Keratinocyte (primary cell): ENCODE results near the gene SEC11C. TPM values are rescaled to one million over a fixed set of nuclear protein-coding genes. Genes with fewer than 3 reads are reported as not detected.

Experiments used
- DNase-seq: peaks from one replicate; pipeline ENCODE4 v3.0.0-alpha.2; 2011; ENCODE audit warnings: low read depth, missing footprints, low spot score
- FAIRE-seq: peaks from 2 replicates; lab custom pipeline; 2011; peaks lifted over from hg19 to GRCh38; lab: Jason Lieb, UNC
- H2AFZ ChIP-seq: 2 replicates; pipeline ENCODE4 v1.6.0; 2012; ENCODE audit warnings: low read length, control low read depth, inconsistent platforms; ENCODE audit not compliant: control insufficient read depth
- H3K27ac ChIP-seq: 2 replicates; pipeline ENCODE4 v1.5.1; 2011; ENCODE audit warnings: low read length; ENCODE audit not compliant: control insufficient read depth, insufficient read depth
- H3K27me3 ChIP-seq: 3 replicates; pipeline ENCODE4 v1.6.0; 2011; ENCODE audit warnings: low read length; ENCODE audit not compliant: control insufficient read depth, insufficient read depth; ENCODE audit errors: extremely low read depth
- H3K36me3 ChIP-seq, 2 experiments: 2 replicates in 1 of 2; 3 replicates in 1 of 2; pipeline ENCODE4 v1.5.1; 2011; ENCODE audit warnings: low read length in 2 of 2, mild to moderate bottlenecking in 1 of 2; ENCODE audit not compliant: control insufficient read depth in 2 of 2, insufficient read depth in 2 of 2; ENCODE audit errors: extremely low read depth in 1 of 2
- H3K4me1 ChIP-seq: 3 replicates; pipeline ENCODE4 v1.5.1; 2011; ENCODE audit warnings: low read length; ENCODE audit not compliant: control insufficient read depth, insufficient read depth; ENCODE audit errors: extremely low read depth
- H3K4me2 ChIP-seq: 3 replicates; pipeline ENCODE4 v1.6.0; 2011; ENCODE audit warnings: low read depth, low read length; ENCODE audit not compliant: control insufficient read depth, insufficient read depth; ENCODE audit errors: extremely low read depth
- H3K4me3 ChIP-seq, 3 experiments: fragments of 200-600 bp in 1 of 3; sonication (generic) in 1 of 3; 2 replicates in 2 of 3; 3 replicates in 1 of 3; pipeline ENCODE4 v1.5.1; 2011 to 2016; ENCODE audit warnings: low read length in 3 of 3, mild to moderate bottlenecking in 3 of 3, control low read depth in 2 of 3, inconsistent platforms in 1 of 3, low read depth in 1 of 3, mixed read lengths in 1 of 3, mixed run types in 1 of 3, moderate library complexity in 1 of 3; ENCODE audit not compliant: control insufficient read depth in 2 of 3, insufficient read depth in 2 of 3; ENCODE audit errors: extremely low read depth in 1 of 3
- H3K79me2 ChIP-seq: 2 replicates; pipeline ENCODE4 v1.6.0; 2012; ENCODE audit warnings: low read length; ENCODE audit not compliant: control insufficient read depth, insufficient read depth
- H3K9ac ChIP-seq: 3 replicates; pipeline ENCODE4 v1.6.0; 2011; ENCODE audit warnings: low read length; ENCODE audit not compliant: control insufficient read depth, insufficient read depth; ENCODE audit errors: extremely low read depth
- H3K9me1 ChIP-seq: 3 replicates; pipeline ENCODE4 v1.6.0; 2011; ENCODE audit warnings: low read length; ENCODE audit not compliant: control insufficient read depth, insufficient read depth; ENCODE audit errors: extremely low read depth
- H3K9me3 ChIP-seq: 2 replicates; pipeline ENCODE4 v1.5.1; 2012; ENCODE audit warnings: low read depth, low read length; ENCODE audit not compliant: control insufficient read depth
- H4K20me1 ChIP-seq: 3 replicates; pipeline ENCODE4 v1.6.0; 2011; ENCODE audit warnings: low read length; ENCODE audit not compliant: control insufficient read depth, insufficient read depth; ENCODE audit errors: extremely low read depth
- CTCF ChIP-seq, 3 experiments: IDR thresholded peaks in 1 of 3; conservative IDR thresholded peaks in 1 of 3; optimal IDR thresholded peaks in 1 of 3; 2 replicates in 2 of 3; 3 replicates in 1 of 3; pipeline versions ENCODE3 to v1.5.1; 2011; ENCODE audit warnings: low read length in 3 of 3, mild to moderate bottlenecking in 3 of 3, moderate library complexity in 2 of 3, control low read depth in 1 of 3, inconsistent platforms in 1 of 3; ENCODE audit not compliant: insufficient read depth in 2 of 3; ENCODE audit errors: extremely low read depth in 1 of 3
- EZH2 ChIP-seq: IDR thresholded peaks from one replicate; pipeline ENCODE4 v1.6.1; 2012; ENCODE audit warnings: inconsistent platforms, mild to moderate bottlenecking, low read length, moderate library complexity
- dilution Hi-C: fragments of 300-500 bp; cut with MboI; formaldehyde crosslinking; loops from one replicate; pipeline ENCODE4 v1.7.0; 2020; ENCODE audit warnings: low sequenced_read_pairs; ENCODE audit not compliant: extremely low pct_ligation_motif_present
- polyA plus RNA-seq, 5 experiments: library from polyadenylated mRNA; depleted of rRNA in 3 of 5; stranded (reverse) in 3 of 5; stranded (forward) in 1 of 5; unstranded in 1 of 5; fragments of >200 nt; gene quantifications; 1 replicate in 1 of 5; 2 replicates in 3 of 5; 3 replicates in 1 of 5; pipeline versions ENCODE4 v1.2.1 to v1.2.3, GENCODE V29; 2011 to 2012; ENCODE audit warnings: missing spikeins in 2 of 5, low read depth in 1 of 5, low replicate concordance in 1 of 5

The SEC11C gene
- polyA plus RNA-seq, 1 donor (not counting 4 experiments of a cell fraction or from before 2014, with no cell fraction given) = 56.5 TPM

GRCh38 chr18:59155153-59155552 is 15.5 kb downstream of the SEC11C start:
- dilution Hi-C loops = no loop called here
- peak; percentile 78 for FAIRE-seq

GRCh38 chr18:59156316-59156715 is 16.6 kb downstream of the SEC11C start:
- DNase-seq (no peak), FAIRE-seq (no peak)
- no peak overlapping the region for H3K4me3 ChIP-seq
- H3K36me3 ChIP-seq = peaks cover 1 to 2% of the 10 kb centered on the region in 2 experiments
- H3K9me3 ChIP-seq = no peaks in the 10 kb centered on the region
- no peaks in the 10 kb centered on the region for H3K9me1 ChIP-seq
- H2AFZ ChIP-seq = no peak overlapping the region
- dilution Hi-C loops = no loop called here
- H3K79me2 ChIP-seq = no peaks in the 10 kb centered on the region
- H3K9ac ChIP-seq = no peak overlapping the region
- no peaks in the 10 kb centered on the region for H4K20me1 ChIP-seq
- no peak overlapping the region for H3K4me2 ChIP-seq
- TF ChIP-seq EZH2 = no peak
- TF ChIP-seq CTCF (optimal IDR thresholded peaks at IDR 0.05 in 1 of 3, IDR thresholded peaks at IDR 0.05 in 1 of 3, conservative IDR thresholded peaks at IDR 0.05 in 1 of 3; ENCODE audit: extremely low read depth in 1 of 3, insufficient read depth in 2 of 3, low read length in 3 of 3) = no peak
- no peaks in the 10 kb centered on the region for H3K27me3 ChIP-seq
- H3K4me1 ChIP-seq = no peaks in the 10 kb centered on the region
- H3K27ac ChIP-seq = no peak overlapping the region

More at GRCh38 chr18:59155153-59155552, 15.5 kb downstream of the SEC11C start:
- no peak overlapping the region for H3K4me2 ChIP-seq
- H2AFZ ChIP-seq = no peak overlapping the region
- no peaks in the 10 kb centered on the region for H3K79me2 ChIP-seq
- H3K4me3 ChIP-seq = no peak overlapping the region
- no peaks in the 10 kb centered on the region for H3K9me3 ChIP-seq
- no peaks in the 10 kb centered on the region for H4K20me1 ChIP-seq
- DNase-seq = no peak
- H3K36me3 ChIP-seq = peaks cover 1 to 2% of the 10 kb centered on the region in 2 experiments
- no peaks in the 10 kb centered on the region for H3K27me3 ChIP-seq
- H3K9me1 ChIP-seq = no peaks in the 10 kb centered on the region
- TF ChIP-seq EZH2 = no peak
- no peak for TF ChIP-seq CTCF (optimal IDR thresholded peaks at IDR 0.05 in 1 of 3, IDR thresholded peaks at IDR 0.05 in 1 of 3, conservative IDR thresholded peaks at IDR 0.05 in 1 of 3; ENCODE audit: extremely low read depth in 1 of 3, insufficient read depth in 2 of 3, low read length in 3 of 3)
- no peak overlapping the region for H3K9ac ChIP-seq
- no peak overlapping the region for H3K27ac ChIP-seq
- no peaks in the 10 kb centered on the region for H3K4me1 ChIP-seq
